ENCODE data around the gene NSL1.

GRCh38 chr1:212713465-212714136, 78.0 kb downstream of the NSL1 start:
- TF ChIP-seq EZH2 (IDR thresholded peaks at IDR 0.05; ENCODE audit: borderline replicate concordance, low read depth, low read length) (no peak), ZNF76 (CRISPR knock-in tag; IDR thresholded peaks at IDR 0.05; ENCODE audit: borderline replicate concordance) (no peak), ZFP36 (IDR thresholded peaks at IDR 0.05; ENCODE audit: low read depth, low read length, partially characterized antibody) (no peak), KHSRP (IDR thresholded peaks at IDR 0.05) (no peak), MAFK (IDR thresholded peaks at IDR 0.05; ENCODE audit: low read length) (no peak)

Measured in K562 (cell line).